K562 (cell line): ENCODE results near the gene CAPZA1. TPM values are rescaled to one million over a fixed set of nuclear protein-coding genes. Genes with fewer than 3 reads are reported as not detected.

Source experiments
- DPF2 ChIP-seq: fragments of 450-650 bp; IDR thresholded peaks from 2 replicates; pipeline ENCODE4 v1.6.1; 2016
- HDGF ChIP-seq: fragments of 450-650 bp; IDR thresholded peaks from 2 replicates; pipeline ENCODE4 v1.6.1; 2016
- SMAD1 ChIP-seq: fragments of 150-350 bp; IDR thresholded peaks from 2 replicates; pipeline ENCODE4 v1.6.1; 2014; ENCODE audit warnings: low read length, low read depth; ENCODE audit not compliant: partially characterized antibody
- SPI1 ChIP-seq: IDR thresholded peaks from 2 replicates; pipeline ENCODE4 v1.6.1; 2011; ENCODE audit warnings: low read depth, low read length, control low read depth, borderline replicate concordance
- SRSF7 ChIP-seq: fragments of 200-400 bp; formaldehyde crosslinking; optimal IDR thresholded peaks from 2 replicates; pipeline ENCODE3; 2017; ENCODE audit warnings: mild to moderate bottlenecking, low read depth, low read length
- polyA plus RNA-seq, 8 experiments: library from polyadenylated mRNA; depleted of rRNA in 4 of 8; stranded (reverse) in 5 of 8; unstranded in 3 of 8; fragments of >200 nt; fragmentation: Nextera tagmentation in 2 of 8; fragmentation: Illumina TruSeq in 1 of 8; extraction: Ambion mirVana in 2 of 8; extraction: Trizol in 1 of 8; gene quantifications; 2 replicates each; pipeline versions ENCODE4 v1.2.1 to v1.2.3, GENCODE V29; 2011 to 2014; ENCODE audit warnings: inconsistent platforms in 1 of 8, missing spikeins in 1 of 8
- total RNA-seq, 7 experiments: library from RNA; depleted of rRNA in 6 of 7; stranded (reverse); fragments of >200 nt in 6 of 7; fragmentation: Illumina TruSeq in 2 of 7; extraction: Trizol in 2 of 7; gene quantifications; 2 replicates each; pipeline versions ENCODE4 v1.2.1 to v1.2.3, GENCODE V29; 2011 to 2021; ENCODE audit warnings: low replicate concordance in 1 of 7
- TF ChIP-seq, protein P1 (sequence below), 2 experiments: fragments of 450-650 bp; IDR thresholded peaks; 2 replicates each; pipeline ENCODE4 v1.6.1; 2016; ENCODE audit warnings: mild to moderate bottlenecking in 2 of 2, borderline replicate concordance in 1 of 2, low read depth in 1 of 2, moderate library complexity in 1 of 2
- TF ChIP-seq, protein P2 (sequence below): fragments of 450-650 bp; IDR thresholded peaks from 2 replicates; pipeline ENCODE4 v1.6.1; 2018; ENCODE audit not compliant: partially characterized antibody
- TF ChIP-seq, protein P3 (sequence below): fragments of 200-800 bp; sonication (Bioruptor generic); IDR thresholded peaks from 2 replicates; pipeline ENCODE4 v1.6.1; 2017; ENCODE audit warnings: missing genetic modification characterization, missing compliant biosample characterization
- TF ChIP-seq, protein P4 (sequence below), 2 experiments: fragments of 450-650 bp; IDR thresholded peaks; 2 replicates each; pipeline ENCODE4 v1.6.1; 2018; ENCODE audit warnings: mild to moderate bottlenecking in 2 of 2, low read depth in 1 of 2; ENCODE audit not compliant: partially characterized antibody in 2 of 2

CAPZA1 gene
- total and polyA plus RNA-seq, 9 of the 15 experiments (the other 6 are each of a cell fraction or from before 2014, with no cell fraction given) = 237 to 1,020 (median 306) TPM

DNA sequence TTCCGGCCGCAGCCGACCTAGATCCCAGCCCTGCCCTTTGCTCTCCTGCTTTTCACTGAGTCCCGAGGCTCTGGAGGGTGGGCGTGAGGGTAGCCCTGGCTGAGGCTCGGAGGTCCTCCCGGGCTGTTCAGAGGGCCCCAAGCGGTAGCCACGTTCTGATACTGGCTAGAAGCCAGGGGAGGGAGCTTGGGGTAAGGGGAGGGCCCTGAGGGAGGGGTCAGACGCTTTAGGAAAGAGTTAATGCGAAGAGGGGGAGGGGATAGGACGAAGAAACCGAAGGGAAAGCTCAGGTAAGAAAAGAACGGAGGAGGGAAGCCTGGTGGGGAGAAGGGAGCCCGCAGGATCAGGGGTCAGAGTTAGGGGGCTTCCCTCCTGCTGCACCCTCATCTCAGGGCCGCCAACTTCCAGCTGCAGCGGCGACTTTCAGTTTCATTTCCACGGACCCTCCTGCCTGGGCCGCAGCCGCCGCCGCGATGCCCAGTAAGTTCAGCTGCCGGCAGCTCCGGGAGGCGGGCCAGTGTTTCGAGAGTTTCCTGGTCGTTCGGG lies 54.9 kb downstream of the CAPZA1 start, which contains the start of gene MOV10 (continued):
- TF ChIP-seq, protein P1, sequence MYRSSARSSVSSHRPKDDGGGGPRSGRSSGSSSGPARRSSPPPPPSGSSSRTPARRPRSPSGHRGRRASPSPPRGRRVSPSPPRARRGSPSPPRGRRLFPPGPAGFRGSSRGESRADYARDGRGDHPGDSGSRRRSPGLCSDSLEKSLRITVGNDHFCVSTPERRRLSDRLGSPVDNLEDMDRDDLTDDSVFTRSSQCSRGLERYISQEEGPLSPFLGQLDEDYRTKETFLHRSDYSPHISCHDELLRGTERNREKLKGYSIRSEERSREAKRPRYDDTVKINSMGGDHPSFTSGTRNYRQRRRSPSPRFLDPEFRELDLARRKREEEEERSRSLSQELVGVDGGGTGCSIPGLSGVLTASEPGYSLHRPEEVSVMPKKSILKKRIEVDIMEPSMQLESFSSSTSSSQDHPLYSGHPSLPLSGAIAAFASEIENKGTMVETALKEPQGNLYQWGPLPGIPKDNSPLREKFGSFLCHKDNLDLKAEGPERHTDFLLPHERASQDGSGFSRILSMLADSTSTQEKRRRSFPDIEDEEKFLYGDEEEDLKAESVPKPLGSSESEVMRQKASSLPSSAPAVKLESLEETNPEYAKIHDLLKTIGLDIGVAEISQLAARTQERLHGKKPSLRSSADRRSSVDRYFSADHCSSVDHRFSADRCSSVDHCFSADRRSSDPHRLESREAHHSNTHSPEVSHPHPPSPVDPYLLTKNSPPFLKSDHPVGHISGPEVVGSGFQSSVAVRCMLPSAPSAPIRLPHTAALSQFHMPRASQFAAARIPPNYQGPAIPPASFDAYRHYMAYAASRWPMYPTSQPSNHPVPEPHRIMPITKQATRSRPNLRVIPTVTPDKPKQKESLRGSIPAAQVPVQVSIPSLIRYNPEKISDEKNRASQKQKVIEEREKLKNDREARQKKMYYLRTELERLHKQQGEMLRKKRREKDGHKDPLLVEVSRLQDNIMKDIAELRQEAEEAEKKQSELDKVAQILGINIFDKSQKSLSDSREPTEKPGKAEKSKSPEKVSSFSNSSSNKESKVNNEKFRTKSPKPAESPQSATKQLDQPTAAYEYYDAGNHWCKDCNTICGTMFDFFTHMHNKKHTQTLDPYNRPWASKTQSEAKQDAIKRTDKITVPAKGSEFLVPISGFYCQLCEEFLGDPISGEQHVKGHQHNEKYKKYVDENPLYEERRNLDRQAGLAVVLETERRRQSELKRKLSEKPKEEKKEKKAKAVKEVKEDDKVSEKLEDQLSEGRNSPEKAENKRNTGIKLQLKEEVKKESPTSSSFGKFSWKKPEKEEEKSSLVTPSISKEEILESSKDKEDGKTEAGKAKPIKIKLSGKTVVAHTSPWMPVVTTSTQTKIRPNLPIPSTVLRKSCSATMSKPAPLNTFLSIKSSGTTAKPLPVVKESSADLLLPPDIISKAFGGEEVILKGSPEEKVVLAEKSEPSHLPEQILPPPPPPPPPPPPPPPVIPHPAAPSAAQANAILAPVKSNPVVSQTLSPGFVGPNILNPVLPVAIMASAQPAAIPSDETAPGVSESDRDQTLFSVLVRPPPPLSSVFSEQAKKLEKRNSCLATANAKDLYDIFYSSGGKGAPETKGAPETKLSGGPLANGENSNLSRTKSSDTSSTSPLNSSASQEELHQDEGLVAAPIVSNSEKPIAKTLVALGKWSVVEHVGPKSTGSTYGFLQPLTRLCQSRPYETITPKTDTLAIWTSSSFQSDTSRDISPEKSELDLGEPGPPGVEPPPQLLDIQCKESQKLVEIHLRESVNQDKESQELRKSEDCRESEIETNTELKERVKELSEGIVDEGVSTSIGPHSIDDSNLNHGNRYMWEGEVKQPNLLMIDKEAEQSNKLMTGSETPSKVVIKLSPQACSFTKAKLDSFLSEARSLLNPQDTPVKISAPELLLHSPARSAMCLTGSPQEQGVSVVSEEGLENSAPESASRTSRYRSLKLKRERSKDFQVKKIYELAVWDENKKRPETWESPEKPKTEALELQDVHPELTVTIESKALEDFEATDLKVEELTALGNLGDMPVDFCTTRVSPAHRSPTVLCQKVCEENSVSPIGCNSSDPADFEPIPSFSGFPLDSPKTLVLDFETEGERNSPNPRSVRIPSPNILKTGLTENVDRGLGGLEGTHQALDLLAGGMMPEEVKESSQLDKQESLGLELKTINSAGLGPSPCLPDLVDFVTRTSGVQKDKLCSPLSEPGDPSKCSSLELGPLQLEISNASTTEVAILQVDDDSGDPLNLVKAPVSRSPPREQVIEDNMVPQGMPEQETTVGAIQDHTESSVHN (IDR thresholded peaks at IDR 0.05; ENCODE audit: borderline replicate concordance in 1 of 2, low read depth in 1 of 2) = peak in 1 of 2 experiments; percentile 66; a peak in 1 of 4 replicates
- TF ChIP-seq, protein P2, sequence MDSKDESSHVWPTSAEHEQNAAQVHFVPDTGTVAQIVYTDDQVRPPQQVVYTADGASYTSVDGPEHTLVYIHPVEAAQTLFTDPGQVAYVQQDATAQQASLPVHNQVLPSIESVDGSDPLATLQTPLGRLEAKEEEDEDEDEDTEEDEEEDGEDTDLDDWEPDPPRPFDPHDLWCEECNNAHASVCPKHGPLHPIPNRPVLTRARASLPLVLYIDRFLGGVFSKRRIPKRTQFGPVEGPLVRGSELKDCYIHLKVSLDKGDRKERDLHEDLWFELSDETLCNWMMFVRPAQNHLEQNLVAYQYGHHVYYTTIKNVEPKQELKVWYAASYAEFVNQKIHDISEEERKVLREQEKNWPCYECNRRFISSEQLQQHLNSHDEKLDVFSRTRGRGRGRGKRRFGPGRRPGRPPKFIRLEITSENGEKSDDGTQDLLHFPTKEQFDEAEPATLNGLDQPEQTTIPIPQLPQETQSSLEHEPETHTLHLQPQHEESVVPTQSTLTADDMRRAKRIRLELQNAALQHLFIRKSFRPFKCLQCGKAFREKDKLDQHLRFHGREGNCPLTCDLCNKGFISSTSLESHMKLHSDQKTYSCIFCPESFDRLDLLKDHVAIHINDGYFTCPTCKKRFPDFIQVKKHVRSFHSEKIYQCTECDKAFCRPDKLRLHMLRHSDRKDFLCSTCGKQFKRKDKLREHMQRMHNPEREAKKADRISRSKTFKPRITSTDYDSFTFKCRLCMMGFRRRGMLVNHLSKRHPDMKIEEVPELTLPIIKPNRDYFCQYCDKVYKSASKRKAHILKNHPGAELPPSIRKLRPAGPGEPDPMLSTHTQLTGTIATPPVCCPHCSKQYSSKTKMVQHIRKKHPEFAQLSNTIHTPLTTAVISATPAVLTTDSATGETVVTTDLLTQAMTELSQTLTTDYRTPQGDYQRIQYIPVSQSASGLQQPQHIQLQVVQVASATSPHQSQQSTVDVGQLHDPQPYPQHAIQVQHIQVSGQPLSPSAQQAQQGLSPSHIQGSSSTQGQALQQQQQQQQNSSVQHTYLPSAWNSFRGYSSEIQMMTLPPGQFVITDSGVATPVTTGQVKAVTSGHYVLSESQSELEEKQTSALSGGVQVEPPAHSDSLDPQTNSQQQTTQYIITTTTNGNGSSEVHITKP = no peak
- TF ChIP-seq SMAD1 = peak; percentile 78
- TF ChIP-seq SRSF7 = no peak
- TF ChIP-seq SPI1 = 0 out of 2 replicates have a peak, but pooled peaks have one; percentile 25
- TF ChIP-seq, protein P3, sequence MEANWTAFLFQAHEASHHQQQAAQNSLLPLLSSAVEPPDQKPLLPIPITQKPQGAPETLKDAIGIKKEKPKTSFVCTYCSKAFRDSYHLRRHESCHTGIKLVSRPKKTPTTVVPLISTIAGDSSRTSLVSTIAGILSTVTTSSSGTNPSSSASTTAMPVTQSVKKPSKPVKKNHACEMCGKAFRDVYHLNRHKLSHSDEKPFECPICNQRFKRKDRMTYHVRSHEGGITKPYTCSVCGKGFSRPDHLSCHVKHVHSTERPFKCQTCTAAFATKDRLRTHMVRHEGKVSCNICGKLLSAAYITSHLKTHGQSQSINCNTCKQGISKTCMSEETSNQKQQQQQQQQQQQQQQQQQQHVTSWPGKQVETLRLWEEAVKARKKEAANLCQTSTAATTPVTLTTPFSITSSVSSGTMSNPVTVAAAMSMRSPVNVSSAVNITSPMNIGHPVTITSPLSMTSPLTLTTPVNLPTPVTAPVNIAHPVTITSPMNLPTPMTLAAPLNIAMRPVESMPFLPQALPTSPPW (CRISPR knock-in tag) = peak; percentile 73
- TF ChIP-seq HDGF = peak; percentile 76; the same call in 1 of the 2 replicates
- TF ChIP-seq, protein P4, sequence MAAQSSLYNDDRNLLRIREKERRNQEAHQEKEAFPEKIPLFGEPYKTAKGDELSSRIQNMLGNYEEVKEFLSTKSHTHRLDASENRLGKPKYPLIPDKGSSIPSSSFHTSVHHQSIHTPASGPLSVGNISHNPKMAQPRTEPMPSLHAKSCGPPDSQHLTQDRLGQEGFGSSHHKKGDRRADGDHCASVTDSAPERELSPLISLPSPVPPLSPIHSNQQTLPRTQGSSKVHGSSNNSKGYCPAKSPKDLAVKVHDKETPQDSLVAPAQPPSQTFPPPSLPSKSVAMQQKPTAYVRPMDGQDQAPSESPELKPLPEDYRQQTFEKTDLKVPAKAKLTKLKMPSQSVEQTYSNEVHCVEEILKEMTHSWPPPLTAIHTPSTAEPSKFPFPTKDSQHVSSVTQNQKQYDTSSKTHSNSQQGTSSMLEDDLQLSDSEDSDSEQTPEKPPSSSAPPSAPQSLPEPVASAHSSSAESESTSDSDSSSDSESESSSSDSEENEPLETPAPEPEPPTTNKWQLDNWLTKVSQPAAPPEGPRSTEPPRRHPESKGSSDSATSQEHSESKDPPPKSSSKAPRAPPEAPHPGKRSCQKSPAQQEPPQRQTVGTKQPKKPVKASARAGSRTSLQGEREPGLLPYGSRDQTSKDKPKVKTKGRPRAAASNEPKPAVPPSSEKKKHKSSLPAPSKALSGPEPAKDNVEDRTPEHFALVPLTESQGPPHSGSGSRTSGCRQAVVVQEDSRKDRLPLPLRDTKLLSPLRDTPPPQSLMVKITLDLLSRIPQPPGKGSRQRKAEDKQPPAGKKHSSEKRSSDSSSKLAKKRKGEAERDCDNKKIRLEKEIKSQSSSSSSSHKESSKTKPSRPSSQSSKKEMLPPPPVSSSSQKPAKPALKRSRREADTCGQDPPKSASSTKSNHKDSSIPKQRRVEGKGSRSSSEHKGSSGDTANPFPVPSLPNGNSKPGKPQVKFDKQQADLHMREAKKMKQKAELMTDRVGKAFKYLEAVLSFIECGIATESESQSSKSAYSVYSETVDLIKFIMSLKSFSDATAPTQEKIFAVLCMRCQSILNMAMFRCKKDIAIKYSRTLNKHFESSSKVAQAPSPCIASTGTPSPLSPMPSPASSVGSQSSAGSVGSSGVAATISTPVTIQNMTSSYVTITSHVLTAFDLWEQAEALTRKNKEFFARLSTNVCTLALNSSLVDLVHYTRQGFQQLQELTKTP (IDR thresholded peaks at IDR 0.05; ENCODE audit: low read depth in 1 of 2, partially characterized antibody in 2 of 2) = peak; percentile 30 to 81
- peak; percentile 64 for TF ChIP-seq DPF2
